H9 (cell line): ENCODE data around the gene VPS26B. TPM values are rescaled to one million over a fixed set of nuclear protein-coding genes. Genes with fewer than 3 reads are reported as not detected.

ENCODE experiments used
- DNase-seq: peaks from one replicate; pipeline ENCODE4 v3.0.0-alpha.2; 2017
- H2AFZ ChIP-seq: one replicate; pipeline ENCODE4 v1.6.1; 2013; ENCODE audit warnings: mild to moderate bottlenecking, low read length, control low read depth, moderate library complexity
- H2AK5ac ChIP-seq: 2 replicates; pipeline ENCODE4 v1.6.1; 2013; ENCODE audit warnings: low read length, control low read depth, mixed read lengths; ENCODE audit not compliant: insufficient read length
- H2BK120ac ChIP-seq: one replicate; pipeline ENCODE4 v1.6.1; 2013; ENCODE audit warnings: low read depth, mild to moderate bottlenecking, low read length, control low read depth, inconsistent platforms; ENCODE audit not compliant: poor library complexity, severe bottlenecking
- H2BK12ac ChIP-seq: 2 replicates; pipeline ENCODE4 v1.6.1; 2013; ENCODE audit warnings: low read length, control low read depth, mixed read lengths, low read depth; ENCODE audit not compliant: insufficient read length
- H2BK15ac ChIP-seq: 2 replicates; pipeline ENCODE4 v1.6.1; 2013; ENCODE audit warnings: low read depth, low read length, control low read depth
- H2BK20ac ChIP-seq: one replicate; pipeline ENCODE4 v1.6.1; 2013; ENCODE audit warnings: low read depth, mild to moderate bottlenecking, low read length, control low read depth, inconsistent platforms; ENCODE audit not compliant: poor library complexity, severe bottlenecking
- H2BK5ac ChIP-seq: 2 replicates; pipeline ENCODE4 v1.6.1; 2013; ENCODE audit warnings: low read length, control low read depth, mixed read lengths; ENCODE audit not compliant: insufficient read length
- H3K14ac ChIP-seq: 2 replicates; pipeline ENCODE4 v1.6.1; 2013; ENCODE audit warnings: low read length, control low read depth; ENCODE audit not compliant: insufficient read depth
- H3K18ac ChIP-seq: 2 replicates; pipeline ENCODE4 v1.6.1; 2013; ENCODE audit warnings: low read depth, mild to moderate bottlenecking, mixed read lengths, low read length, control low read depth; ENCODE audit not compliant: insufficient read length
- H3K23ac ChIP-seq: 2 replicates; pipeline ENCODE4 v1.6.1; 2013; ENCODE audit warnings: low read length, control low read depth, mixed read lengths, low read depth; ENCODE audit not compliant: insufficient read length
- H3K23me2 ChIP-seq: 2 replicates; pipeline ENCODE4 v1.6.1; 2013; ENCODE audit warnings: low read depth, mild to moderate bottlenecking, mixed read lengths, low read length, control low read depth; ENCODE audit not compliant: insufficient read length, poor library complexity, severe bottlenecking
- H3K27ac ChIP-seq: 2 replicates; pipeline ENCODE4 v1.5.1; 2013; ENCODE audit warnings: low read length, control low read depth, mixed read lengths, low read depth; ENCODE audit not compliant: insufficient read length
- H3K27me3 ChIP-seq: 2 replicates; pipeline ENCODE4 v1.6.1; 2013; ENCODE audit warnings: low read length, control low read depth, inconsistent platforms; ENCODE audit not compliant: insufficient read depth
- H3K4ac ChIP-seq: 2 replicates; pipeline ENCODE4 v1.6.1; 2013; ENCODE audit warnings: low read depth, mild to moderate bottlenecking, control low read depth, inconsistent platforms, low read length, moderate library complexity
- H3K4me1 ChIP-seq: 2 replicates; pipeline ENCODE4 v1.6.1; 2013; ENCODE audit warnings: low read length, control low read depth, inconsistent platforms; ENCODE audit not compliant: insufficient read depth
- H3K4me2 ChIP-seq: 2 replicates; pipeline ENCODE4 v1.6.1; 2013; ENCODE audit warnings: low read length, control low read depth, mixed read lengths; ENCODE audit not compliant: insufficient read length, insufficient read depth
- H3K56ac ChIP-seq: 2 replicates; pipeline ENCODE4 v1.6.1; 2013; ENCODE audit warnings: low read depth, mild to moderate bottlenecking, mixed read lengths, low read length, control low read depth; ENCODE audit not compliant: insufficient read length
- H3K79me1 ChIP-seq: 2 replicates; pipeline ENCODE4 v1.6.1; 2013; ENCODE audit warnings: low read depth, mild to moderate bottlenecking, moderate library complexity, low read length, control low read depth, inconsistent platforms; ENCODE audit not compliant: insufficient read depth, poor library complexity, severe bottlenecking
- H3K79me2 ChIP-seq: 2 replicates; pipeline ENCODE4 v1.6.1; 2013; ENCODE audit warnings: low read length, control low read depth, inconsistent platforms; ENCODE audit not compliant: insufficient read depth
- H3K9ac ChIP-seq: 2 replicates; pipeline ENCODE4 v1.6.1; 2013; ENCODE audit warnings: low read length, control low read depth, mixed read lengths; ENCODE audit not compliant: insufficient read length; ENCODE audit errors: extremely low read depth
- H3K9me3 ChIP-seq: one replicate; pipeline ENCODE4 v1.6.1; 2013; ENCODE audit warnings: low read depth, low read length, inconsistent platforms; ENCODE audit not compliant: control insufficient read depth
- H3T11ph ChIP-seq: one replicate; pipeline ENCODE4 v1.6.1; 2013; ENCODE audit warnings: mild to moderate bottlenecking, low read length, control low read depth, inconsistent platforms
- H4K20me1 ChIP-seq: one replicate; pipeline ENCODE4 v1.6.1; 2013; ENCODE audit not compliant: control insufficient read depth, insufficient read length, insufficient read depth
- H4K5ac ChIP-seq: 2 replicates; pipeline ENCODE4 v1.6.1; 2013; ENCODE audit warnings: low read depth, mild to moderate bottlenecking, mixed read lengths, low read length, control low read depth; ENCODE audit not compliant: insufficient read length
- H4K8ac ChIP-seq: replicated peaks from 2 replicates; pipeline ENCODE4 v1.6.1; 2013; ENCODE audit warnings: low read length, control low read depth, mixed read lengths, low read depth; ENCODE audit not compliant: insufficient read length
- H4K91ac ChIP-seq: 2 replicates; pipeline ENCODE4 v1.6.1; 2013; ENCODE audit warnings: low read depth, mild to moderate bottlenecking, moderate library complexity, mixed read lengths, low read length, control low read depth; ENCODE audit not compliant: insufficient read length
- H3K27ac Mint-ChIP-seq, 3 experiments: 2 replicates in 2 of 3; 3 replicates in 1 of 3; pipeline ENCODE4 v1.8.0; 2020 to 2021; ENCODE audit warnings: mixed read lengths in 3 of 3, mild to moderate bottlenecking in 1 of 3, moderate library complexity in 1 of 3
- H3K27me3 Mint-ChIP-seq: 2 replicates; pipeline ENCODE4 v1.8.0; 2021; ENCODE audit warnings: low read depth, mild to moderate bottlenecking, moderate library complexity, mixed read lengths
- H3K36me3 Mint-ChIP-seq, 3 experiments: 2 replicates in 2 of 3; 3 replicates in 1 of 3; pipeline ENCODE4 v1.8.0; 2020 to 2021; ENCODE audit warnings: low read depth in 3 of 3, mixed read lengths in 3 of 3; ENCODE audit not compliant: insufficient read depth in 1 of 3
- H3K4me1 Mint-ChIP-seq, 2 experiments: 2 replicates each; pipeline ENCODE4 v1.8.0; 2020; ENCODE audit warnings: mixed read lengths in 2 of 2
- H3K4me3 Mint-ChIP-seq, 2 experiments: 2 replicates in 1 of 2; 3 replicates in 1 of 2; pipeline ENCODE4 v1.8.0; 2020 to 2021; ENCODE audit warnings: mild to moderate bottlenecking in 2 of 2, mixed read lengths in 2 of 2, moderate library complexity in 1 of 2
- H3K9me3 Mint-ChIP-seq, 2 experiments: 2 replicates in 1 of 2; 3 replicates in 1 of 2; pipeline ENCODE4 v1.8.0; 2020; ENCODE audit warnings: mild to moderate bottlenecking in 2 of 2, mixed read lengths in 2 of 2, moderate library complexity in 1 of 2
- CTCF ChIP-seq: fragments of 200-600 bp; sonication (generic); conservative IDR thresholded peaks from 3 replicates; pipeline ENCODE4 v1.8.0; 2021; ENCODE audit warnings: antibody characterized with exemption, mild to moderate bottlenecking
- WGBS: extraction: QIAGEN DNeasy Blood & Tissue Kit; methylation state at CpG from one replicate; pipeline ENCODE4 v1.1.7; 2013; ENCODE audit warnings: missing lambda C conversion rate, low lambda C conversion rate, mixed read lengths; ENCODE audit not compliant: insufficient read length; ENCODE audit errors: extremely low coverage; 5-methylcytosine and 5-hydroxymethylcytosine counted together
- total RNA-seq: library from RNA; stranded (reverse); gene quantifications from 2 replicates; pipeline ENCODE4 v1.2.1, GENCODE V29; 2021

The VPS26B gene
- total RNA-seq, 1 experiment from 2014 or later = 27.5 TPM

GRCh38 chr11:134277183-134278001 is 52.9 kb downstream of the VPS26B start:
- Histone ChIP-seq H3K79me1 (no peaks in the 10 kb centered on the region), H3K23ac (no peak overlapping the region), H3K4ac (no peak overlapping the region), H3K18ac (no peak overlapping the region), H3K9ac (no peak overlapping the region), H3K79me2 (peaks cover 7% of the 10 kb centered on the region; the same call in 1 of the 2 replicates), H2BK5ac (no peak overlapping the region), H3K14ac (no peak overlapping the region), H2AFZ (no peak overlapping the region), H3K27ac (no peak overlapping the region), H3K4me2 (peak overlapping the region; percentile 86), H3K56ac (no peak overlapping the region), H3K4me1 (0 out of 2 replicates have a peak, but pooled peaks cover 2% of the 10 kb centered on the region), H4K91ac (no peak overlapping the region), H3T11ph (no peak overlapping the region), H3K9me3 (no peaks in the 10 kb centered on the region), H4K20me1 (no peaks in the 10 kb centered on the region), H4K5ac (no peak overlapping the region), H4K8ac (no peak overlapping the region), H2BK15ac (no peak overlapping the region), H2BK120ac (no peak overlapping the region), H2BK20ac (no peak overlapping the region), H2BK12ac (no peak overlapping the region), H3K27me3 (no peaks in the 10 kb centered on the region), H3K23me2 (peaks cover 21% of the 10 kb centered on the region), H2AK5ac (no peak overlapping the region)
- no CpG with 5 or more reads among the region's 36 CpGs for WGBS
- peak overlapping the region; percentile 89 to 96 for H3K4me3 Mint-ChIP-seq
- peaks cover 0 to 4% of the 10 kb centered on the region in 2 experiments; a peak in 3 of 5 replicates for H3K9me3 Mint-ChIP-seq
- peaks cover 7 to 13% (median 8%) of the 10 kb centered on the region in 3 experiments; a peak in 6 of 7 replicates for H3K36me3 Mint-ChIP-seq
- H3K4me1 Mint-ChIP-seq = peaks cover 30 to 36% of the 10 kb centered on the region in 2 experiments
- H3K27ac Mint-ChIP-seq = no peak overlapping the region; a peak in 2 of 7 replicates
- peaks cover 15% of the 10 kb centered on the region for H3K27me3 Mint-ChIP-seq
- DNase-seq = peak; percentile 52
- peak; percentile 27; the same call in 2 of the 3 replicates for TF ChIP-seq CTCF
